ENCODE results near the gene GLO1.

Gene GLO1

DNA sequence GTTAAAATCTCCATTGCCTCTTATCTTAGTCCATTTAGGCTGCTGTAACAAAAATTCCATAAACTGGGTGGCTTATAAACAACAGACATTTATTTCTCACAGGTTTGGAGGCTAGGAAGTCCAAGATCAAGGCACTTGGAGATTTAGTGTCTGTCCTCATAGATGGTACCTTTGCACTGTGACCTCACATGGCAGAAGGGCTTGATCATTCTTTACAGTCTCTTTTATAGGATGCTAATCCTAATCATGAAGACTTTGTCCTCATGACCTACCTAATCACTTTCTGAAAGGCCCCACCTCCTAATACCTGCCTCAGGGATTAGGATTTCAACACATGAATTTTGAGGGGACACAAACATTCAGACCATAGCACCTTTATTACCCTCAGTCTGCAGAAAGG lies 6.6 kb downstream of the GLO1 start:
- TF ChIP-seq, protein P1, sequence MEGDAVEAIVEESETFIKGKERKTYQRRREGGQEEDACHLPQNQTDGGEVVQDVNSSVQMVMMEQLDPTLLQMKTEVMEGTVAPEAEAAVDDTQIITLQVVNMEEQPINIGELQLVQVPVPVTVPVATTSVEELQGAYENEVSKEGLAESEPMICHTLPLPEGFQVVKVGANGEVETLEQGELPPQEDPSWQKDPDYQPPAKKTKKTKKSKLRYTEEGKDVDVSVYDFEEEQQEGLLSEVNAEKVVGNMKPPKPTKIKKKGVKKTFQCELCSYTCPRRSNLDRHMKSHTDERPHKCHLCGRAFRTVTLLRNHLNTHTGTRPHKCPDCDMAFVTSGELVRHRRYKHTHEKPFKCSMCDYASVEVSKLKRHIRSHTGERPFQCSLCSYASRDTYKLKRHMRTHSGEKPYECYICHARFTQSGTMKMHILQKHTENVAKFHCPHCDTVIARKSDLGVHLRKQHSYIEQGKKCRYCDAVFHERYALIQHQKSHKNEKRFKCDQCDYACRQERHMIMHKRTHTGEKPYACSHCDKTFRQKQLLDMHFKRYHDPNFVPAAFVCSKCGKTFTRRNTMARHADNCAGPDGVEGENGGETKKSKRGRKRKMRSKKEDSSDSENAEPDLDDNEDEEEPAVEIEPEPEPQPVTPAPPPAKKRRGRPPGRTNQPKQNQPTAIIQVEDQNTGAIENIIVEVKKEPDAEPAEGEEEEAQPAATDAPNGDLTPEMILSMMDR (IDR thresholded peaks at IDR 0.05; ENCODE audit: control extremely low read depth, extremely low read depth, low read depth, missing control alignments), result no peak
- no peak for DNase-seq (ENCODE audit: extremely low spot score)
- ChIA-PET CTCF (interaction anchor here (1.4 kb wide), 1 partner anchor 77 kb away, joined by 3 read pairs; no protein-coding TSS in a partner anchor), POLR2A (interaction anchor here (0.6 kb wide), 1 partner anchor 92 kb away, joined by 3 read pairs; no protein-coding TSS in a partner anchor)

DNA sequence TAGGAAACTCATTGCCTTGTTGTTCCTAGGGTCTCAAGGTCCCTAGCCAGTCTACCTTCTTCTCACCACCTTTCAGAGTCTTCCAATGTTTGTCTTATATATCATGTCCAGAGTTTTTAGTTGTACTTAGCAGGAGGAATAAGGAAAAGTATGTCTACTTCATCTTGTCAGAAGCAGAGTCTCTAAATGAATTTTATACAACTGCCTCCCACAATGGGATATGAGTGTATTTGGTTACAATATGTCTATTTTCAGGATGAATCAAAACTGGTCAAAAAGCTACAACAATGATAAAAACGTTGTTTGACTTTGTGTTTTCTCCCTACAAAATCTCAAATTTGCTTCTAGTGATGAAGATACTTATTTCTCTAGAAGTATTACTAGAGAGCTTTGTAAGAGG lies 7.0 kb downstream of the GLO1 start:
- TF ChIP-seq, protein P1 (IDR thresholded peaks at IDR 0.05; ENCODE audit: control extremely low read depth, extremely low read depth, low read depth, missing control alignments), result no peak
- DNase-seq (ENCODE audit: extremely low spot score), result no peak
- CTCF ChIA-PET, result interaction anchor here (1.4 kb wide), 1 partner anchor 78 kb away, joined by 3 read pairs; no protein-coding TSS in a partner anchor
- POLR2A ChIA-PET, result interaction anchor here (0.6 kb wide), 1 partner anchor 91 kb away, joined by 3 read pairs; no protein-coding TSS in a partner anchor

DNA sequence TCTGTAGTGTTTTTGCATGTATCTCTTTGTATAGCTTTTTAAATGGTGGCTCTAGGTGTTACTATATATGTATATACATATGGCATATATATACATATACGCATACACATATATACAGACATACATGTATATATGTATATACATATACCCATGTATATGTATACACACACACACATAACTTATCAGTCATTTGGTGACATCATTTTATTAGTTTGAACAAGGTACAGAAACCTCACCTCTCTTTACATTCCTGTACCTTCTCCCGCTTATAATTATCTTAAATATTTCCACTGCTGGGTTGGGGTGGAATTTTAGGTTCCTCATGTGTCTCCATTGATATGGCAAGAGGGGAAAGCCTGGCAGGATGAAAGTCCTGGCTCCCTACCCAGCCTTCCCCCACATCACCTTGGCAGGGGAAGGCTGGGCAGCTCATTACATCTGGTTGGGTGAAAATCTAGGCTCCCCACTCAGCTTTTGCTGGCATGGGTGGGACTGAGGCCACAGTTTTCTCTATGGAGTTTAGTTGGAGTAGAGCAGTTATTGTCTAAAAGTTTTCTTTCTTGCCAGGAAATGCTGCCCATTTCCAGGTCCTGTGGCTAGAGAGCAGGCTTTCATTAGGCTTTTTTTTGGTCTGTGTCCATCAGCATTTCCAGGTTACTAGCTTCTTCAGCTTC lies 7.6 kb downstream of the GLO1 start:
- DNase-seq (ENCODE audit: extremely low spot score), result no peak
- CTCF ChIA-PET, result interaction anchor here (1.4 kb wide), 1 partner anchor 78 kb away, joined by 3 read pairs; no protein-coding TSS in a partner anchor
- TF ChIP-seq, protein P1 (IDR thresholded peaks at IDR 0.05; ENCODE audit: control extremely low read depth, extremely low read depth, low read depth, missing control alignments), result no peak
- POLR2A ChIA-PET, result interaction anchor here (0.6 kb wide), 1 partner anchor 91 kb away, joined by 3 read pairs; no protein-coding TSS in a partner anchor

DNA sequence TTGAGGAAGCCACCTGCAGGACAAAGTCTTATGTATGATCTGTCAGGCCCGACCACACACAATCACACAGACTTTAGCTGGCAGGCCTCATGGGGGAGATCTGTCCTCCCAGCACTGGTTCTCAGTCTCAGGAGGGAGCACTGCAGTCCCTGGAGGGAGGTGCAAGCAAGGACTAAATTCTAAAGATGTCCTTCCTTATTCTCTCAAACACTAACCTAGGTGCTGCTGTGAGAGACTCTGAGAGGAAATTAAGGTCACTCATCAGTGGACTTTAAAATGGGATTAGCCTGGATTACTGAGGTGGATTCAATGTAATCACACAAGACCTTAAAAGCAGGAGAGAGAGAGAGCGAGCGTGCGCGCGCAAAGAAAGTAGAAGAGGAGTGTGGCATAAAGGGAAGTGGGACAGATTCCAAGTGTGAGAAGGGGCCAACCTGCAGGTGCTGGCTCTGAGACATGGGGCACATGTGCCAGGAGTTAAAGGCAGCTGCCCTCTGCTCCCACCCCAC lies 14.3 kb downstream of the GLO1 start:
- ChIA-PET POLR2A (interaction anchor here (1.7 kb wide), 1 partner anchor 14 kb away, joined by 9 read pairs; the partner anchor contains the start of gene GLO1), CTCF (interaction anchor here (1.1 to 1.4 kb wide), 3 partner anchors 15 to 55 kb away, joined by 3 to 4 read pairs (median 3); no protein-coding TSS in a partner anchor)
- DNase-seq (ENCODE audit: extremely low spot score), result peak; percentile 45
- TF ChIP-seq, protein P1 (IDR thresholded peaks at IDR 0.05; ENCODE audit: control extremely low read depth, extremely low read depth, low read depth, missing control alignments), result no peak

DNA sequence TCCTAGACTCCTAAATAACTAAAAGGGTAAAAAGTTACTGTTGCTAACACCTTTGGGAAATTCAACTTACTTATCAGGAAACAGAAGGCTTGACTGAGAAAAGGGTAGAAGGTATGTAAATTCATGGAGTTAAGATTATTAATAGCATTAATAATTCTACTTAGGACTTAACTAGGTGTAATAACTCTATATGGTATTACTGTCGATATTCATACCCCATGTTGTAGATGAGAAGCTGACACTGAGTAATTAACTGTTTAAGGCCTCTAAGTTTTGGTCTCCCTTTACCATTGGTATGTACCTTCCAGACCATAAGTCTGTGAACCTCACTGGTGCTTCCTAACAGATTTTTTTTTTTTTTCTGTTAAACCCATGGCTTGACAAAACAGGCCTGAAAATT lies 15.4 kb downstream of the GLO1 start:
- TF ChIP-seq, protein P1 (IDR thresholded peaks at IDR 0.05; ENCODE audit: control extremely low read depth, extremely low read depth, low read depth, missing control alignments), result no peak
- CTCF ChIA-PET, result interaction anchor here (1.1 to 1.4 kb wide), 2 partner anchors 27 to 54 kb away, joined by 3 read pairs; no protein-coding TSS in a partner anchor
- DNase-seq (ENCODE audit: extremely low spot score), result no peak
- POLR2A ChIA-PET, result interaction anchor here (0.6 to 1.7 kb wide), 2 partner anchors 13 to 15 kb away, joined by 3 to 9 read pairs; partner anchors contain the start of gene GLO1

DNA sequence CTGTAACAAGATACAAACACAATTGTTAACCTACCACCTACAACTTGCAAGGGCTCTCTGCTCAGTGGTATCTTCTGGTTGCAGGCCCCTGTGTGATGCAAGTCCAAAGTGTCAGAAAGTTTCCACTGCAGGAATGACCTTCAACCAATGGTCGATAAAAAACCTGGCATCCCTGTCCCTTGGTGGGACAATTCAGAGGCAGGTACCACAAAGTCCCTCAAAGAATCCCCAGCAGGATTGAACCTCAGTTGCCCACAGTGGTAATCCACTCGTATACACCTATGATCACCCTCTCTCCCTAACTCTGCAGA lies 15.9 kb downstream of the GLO1 start:
- TF ChIP-seq, protein P1 (IDR thresholded peaks at IDR 0.05; ENCODE audit: control extremely low read depth, extremely low read depth, low read depth, missing control alignments), result no peak
- ChIA-PET CTCF (interaction anchor here (1.4 to 1.7 kb wide), 2 partner anchors 10 to 27 kb away, joined by 3 to 5 read pairs; no protein-coding TSS in a partner anchor), POLR2A (interaction anchor here (0.6 kb wide), 1 partner anchor 14 kb away, joined by 3 read pairs; no protein-coding TSS in a partner anchor)
- DNase-seq (ENCODE audit: extremely low spot score), result no peak

Measured in GM10248 (cell line).